H1 (cell line): ENCODE data around the gene H2BK1. TPM values are rescaled to one million over a fixed set of nuclear protein-coding genes. Genes with fewer than 3 reads are reported as not detected.
A peak's percentile ranks its signal among the peaks of the same experiment; 100 is the strongest.

ENCODE experiments used
- CTCF ChIA-PET: fragments of 300-600 bp; sonication (Branson Sonifier 250); formaldehyde crosslinking; loops from one replicate; lab custom pipeline; 2021; ENCODE audit not compliant: partially characterized antibody; lab: Charles Lee
- POLR2A ChIA-PET: fragments of 300-600 bp; sonication (Branson Sonifier 250); formaldehyde crosslinking; loops from one replicate; lab custom pipeline; 2021; ENCODE audit warnings: inconsistent platforms; ENCODE audit not compliant: partially characterized antibody; lab: Charles Lee
- DNase-seq, 2 experiments: peaks; one replicate each; pipeline versions ENCODE4 v3.0.0 to v3.0.0-alpha.2; 2010 to 2022; ENCODE audit warnings: low spot score in 2 of 2, low read depth in 1 of 2, mixed read lengths in 1 of 2
- FAIRE-seq: peaks from 2 replicates; lab custom pipeline; 2011; peaks lifted over from hg19 to GRCh38; lab: Jason Lieb, UNC
- H2AFZ ChIP-seq: 2 replicates; pipeline ENCODE4 v1.8.1; 2012; ENCODE audit warnings: low read length, inconsistent platforms
- H2AK5ac ChIP-seq: 2 replicates; pipeline ENCODE4 v1.6.1; 2013; ENCODE audit warnings: low read depth, low read length
- H2BK120ac ChIP-seq: replicated peaks from 2 replicates; pipeline ENCODE3; 2013; ENCODE audit warnings: low read depth, low read length, inconsistent platforms
- H2BK12ac ChIP-seq: 2 replicates; pipeline ENCODE4 v1.6.1; 2013; ENCODE audit warnings: low read depth, low read length
- H2BK15ac ChIP-seq: 2 replicates; pipeline ENCODE4 v1.6.1; 2013; ENCODE audit warnings: low read length
- H2BK20ac ChIP-seq: 2 replicates; pipeline ENCODE4 v1.6.1; 2013; ENCODE audit warnings: low read length
- H2BK5ac ChIP-seq: 2 replicates; pipeline ENCODE4 v1.6.1; 2013; ENCODE audit warnings: low read depth, low read length
- H3K14ac ChIP-seq: 2 replicates; pipeline ENCODE4 v1.6.1; 2013; ENCODE audit warnings: inconsistent platforms; ENCODE audit not compliant: insufficient read length
- H3K18ac ChIP-seq: 2 replicates; pipeline ENCODE4 v1.6.1; 2013; ENCODE audit warnings: low read length; ENCODE audit errors: extremely low read depth
- H3K23ac ChIP-seq: 2 replicates; pipeline ENCODE4 v1.6.1; 2013; ENCODE audit warnings: inconsistent platforms; ENCODE audit not compliant: insufficient read length
- H3K23me2 ChIP-seq: 2 replicates; pipeline ENCODE4 v1.6.1; 2013; ENCODE audit warnings: low read depth, low read length
- H3K27ac ChIP-seq: 2 replicates; pipeline ENCODE4 v1.6.1; 2011; ENCODE audit warnings: low read depth, low read length, inconsistent platforms
- H3K27me3 ChIP-seq, 4 experiments: replicated peaks in 1 of 4; 1 replicate in 1 of 4; 2 replicates in 3 of 4; pipeline versions ENCODE4 v1.6.1 to v1.8.1; 2011 to 2013; ENCODE audit warnings: low read length in 3 of 4, mild to moderate bottlenecking in 3 of 4, inconsistent platforms in 2 of 4, mixed read lengths in 2 of 4, moderate library complexity in 1 of 4; ENCODE audit not compliant: control insufficient read depth in 3 of 4, insufficient read depth in 3 of 4; ENCODE audit errors: extremely low read depth in 1 of 4
- H3K36me3 ChIP-seq, 4 experiments: 2 replicates each; pipeline versions ENCODE4 v1.6.1 to v1.8.1; 2011 to 2013; ENCODE audit warnings: mild to moderate bottlenecking in 4 of 4, low read length in 3 of 4, moderate library complexity in 2 of 4, control low read depth in 1 of 4, inconsistent platforms in 1 of 4; ENCODE audit not compliant: insufficient read depth in 4 of 4, control insufficient read depth in 2 of 4
- H3K4ac ChIP-seq: replicated peaks from 2 replicates; pipeline ENCODE3; 2013; ENCODE audit warnings: low read length, low read depth, mixed read lengths, inconsistent platforms; ENCODE audit not compliant: insufficient read length
- H3K4me1 ChIP-seq, 4 experiments: replicated peaks in 1 of 4; 1 replicate in 1 of 4; 2 replicates in 3 of 4; pipeline versions ENCODE4 v1.6.1 to v1.8.1; 2011 to 2013; ENCODE audit warnings: low read length in 3 of 4, inconsistent platforms in 2 of 4, mixed read lengths in 1 of 4; ENCODE audit not compliant: insufficient read depth in 4 of 4, control insufficient read depth in 3 of 4
- H3K4me2 ChIP-seq, 2 experiments: 2 replicates each; pipeline versions ENCODE4 v1.6.1 to v1.8.1; 2011 to 2013; ENCODE audit warnings: low read depth in 2 of 2, low read length in 2 of 2, control low read depth in 1 of 2, inconsistent platforms in 1 of 2, mild to moderate bottlenecking in 1 of 2; ENCODE audit not compliant: insufficient read depth in 1 of 2
- H3K4me3 ChIP-seq, 4 experiments: fragments of 200-600, 300-600 bp in 1 of 4; sonication (generic), shearing (Covaris generic), sonication (Bioruptor Twin) in 1 of 4; 2 replicates each; pipeline versions ENCODE4 v1.5.1 to v1.8.1; 2011 to 2016; ENCODE audit warnings: low read length in 4 of 4, low read depth in 3 of 4, control low read depth in 2 of 4, inconsistent platforms in 2 of 4, mild to moderate bottlenecking in 2 of 4, mixed read lengths in 1 of 4, moderate library complexity in 1 of 4; ENCODE audit not compliant: insufficient read depth in 2 of 4; ENCODE audit errors: extremely low read depth in 1 of 4
- H3K56ac ChIP-seq: replicated peaks from 2 replicates; pipeline ENCODE3; 2013; ENCODE audit warnings: low read depth, mild to moderate bottlenecking, mixed read lengths, low read length, inconsistent platforms; ENCODE audit not compliant: insufficient read length
- H3K79me1 ChIP-seq: 2 replicates; pipeline ENCODE4 v1.6.1; 2013; ENCODE audit warnings: low read depth, low read length, control low read depth
- H3K79me2 ChIP-seq, 2 experiments: 2 replicates each; pipeline versions ENCODE4 v1.6.1 to v1.8.1; 2012 to 2013; ENCODE audit warnings: low read length in 2 of 2, mild to moderate bottlenecking in 2 of 2, inconsistent platforms in 1 of 2; ENCODE audit not compliant: insufficient read depth in 2 of 2, control insufficient read depth in 1 of 2
- H3K9ac ChIP-seq, 4 experiments: replicated peaks in 1 of 4; 1 replicate in 1 of 4; 2 replicates in 3 of 4; pipeline versions ENCODE4 v1.6.1 to v1.8.1; 2011 to 2013; ENCODE audit warnings: low read depth in 3 of 4, low read length in 3 of 4, control low read depth in 2 of 4, mild to moderate bottlenecking in 2 of 4, moderate library complexity in 2 of 4, inconsistent platforms in 1 of 4; ENCODE audit errors: extremely low read depth in 1 of 4
- H3K9me3 ChIP-seq, 2 experiments: 2 replicates each; pipeline versions ENCODE4 v1.6.1 to v1.8.1; 2012 to 2013; ENCODE audit warnings: mild to moderate bottlenecking in 2 of 2, moderate library complexity in 2 of 2, control low read depth in 1 of 2, inconsistent platforms in 1 of 2, low read depth in 1 of 2, low read length in 1 of 2, mixed read lengths in 1 of 2; ENCODE audit not compliant: insufficient read depth in 2 of 2
- H4K20me1 ChIP-seq, 2 experiments: replicated peaks in 1 of 2; 2 replicates each; pipeline versions ENCODE3 to v1.8.1; 2011 to 2013; ENCODE audit warnings: inconsistent platforms in 2 of 2, low read length in 2 of 2, mild to moderate bottlenecking in 1 of 2; ENCODE audit not compliant: insufficient read depth in 2 of 2, control insufficient read depth in 1 of 2
- H4K5ac ChIP-seq: 2 replicates; pipeline ENCODE4 v1.6.1; 2013; ENCODE audit warnings: low read length, low read depth, mixed read lengths, inconsistent platforms; ENCODE audit not compliant: insufficient read length
- H4K8ac ChIP-seq: 2 replicates; pipeline ENCODE4 v1.8.0; 2013; ENCODE audit warnings: mild to moderate bottlenecking, moderate library complexity, low read length, inconsistent platforms; ENCODE audit not compliant: insufficient read depth; ENCODE audit errors: extremely low read depth
- H4K91ac ChIP-seq: replicated peaks from 2 replicates; pipeline ENCODE3; 2013; ENCODE audit warnings: low read length, mixed read lengths, inconsistent platforms; ENCODE audit not compliant: insufficient read length
- BACH1 ChIP-seq: IDR thresholded peaks from 2 replicates; pipeline ENCODE4 v1.6.1; 2012; ENCODE audit warnings: low read length, improper control_type of control experiment
- EP300 ChIP-seq, 2 experiments: IDR thresholded peaks; 1 replicate in 1 of 2; 2 replicates in 1 of 2; pipeline ENCODE4 v1.6.1; 2011 to 2012; ENCODE audit warnings: low read depth in 2 of 2, low read length in 2 of 2, mild to moderate bottlenecking in 2 of 2, borderline replicate concordance in 1 of 2, inconsistent platforms in 1 of 2, moderate library complexity in 1 of 2
- JUND ChIP-seq: IDR thresholded peaks from 2 replicates; pipeline ENCODE4 v1.6.1; 2011; ENCODE audit warnings: mild to moderate bottlenecking, improper control_type of control experiment, low read length
- KDM1A ChIP-seq: fragments of 200-600, 300-600 bp; sonication (generic); IDR thresholded peaks from 2 replicates; pipeline ENCODE4 v1.7.1; 2016; ENCODE audit warnings: mild to moderate bottlenecking, low read length, borderline replicate concordance
- KDM5A ChIP-seq: fragments of 200-600 bp; IDR thresholded peaks from 2 replicates; pipeline ENCODE4 v1.7.1; 2012; ENCODE audit warnings: mild to moderate bottlenecking, low read length, inconsistent platforms, mixed read lengths
- NRF1 ChIP-seq: IDR thresholded peaks from 2 replicates; pipeline ENCODE4 v1.6.1; 2011; ENCODE audit warnings: mild to moderate bottlenecking, low read depth, low read length, improper control_type of control experiment
- RBBP5 ChIP-seq: IDR thresholded peaks from 2 replicates; pipeline ENCODE4 v1.7.1; 2012; ENCODE audit warnings: low read depth, mild to moderate bottlenecking, inconsistent platforms, low read length, moderate library complexity, borderline replicate concordance
- SIX5 ChIP-seq: IDR thresholded peaks from 2 replicates; pipeline ENCODE4 v1.6.1; 2011; ENCODE audit warnings: mild to moderate bottlenecking, low read depth, low read length
- TAF7 ChIP-seq: optimal IDR thresholded peaks from 2 replicates; pipeline ENCODE3; 2011; ENCODE audit warnings: low read depth, mild to moderate bottlenecking, inconsistent platforms, low read length, moderate library complexity, borderline replicate concordance
- TCF12 ChIP-seq: IDR thresholded peaks from 2 replicates; pipeline ENCODE4 v1.6.1; 2011; ENCODE audit warnings: low read depth, mild to moderate bottlenecking, low read length
- YY1 ChIP-seq: IDR thresholded peaks from 2 replicates; pipeline ENCODE4 v1.6.1; 2011; ENCODE audit warnings: low read depth, mild to moderate bottlenecking, low read length
- WGBS, 2 experiments: shearing (Covaris generic) in 1 of 2; methylation state at CpG; one replicate each; pipeline versions ENCODE4 v1.1.6 to v1.1.7; 2013 to 2015; ENCODE audit warnings: low lambda C conversion rate in 2 of 2, mixed read lengths in 2 of 2, inconsistent platforms in 1 of 2, low coverage in 1 of 2, missing lambda C conversion rate in 1 of 2; ENCODE audit not compliant: insufficient replicate concordance in 2 of 2, insufficient coverage in 1 of 2, insufficient read length in 1 of 2; ENCODE audit errors: extremely low coverage in 1 of 2, missing lambda C conversion rate in 1 of 2; 5-methylcytosine and 5-hydroxymethylcytosine counted together
- polyA plus RNA-seq, 7 experiments: library from polyadenylated mRNA; depleted of rRNA in 3 of 7; stranded (reverse) in 5 of 7; unstranded in 2 of 7; fragments of >200 nt in 5 of 7; fragments of 200-250 nt in 2 of 7; gene quantifications; 1 replicate in 5 of 7; 2 replicates in 1 of 7; 4 replicates in 1 of 7; pipeline versions ENCODE4 v1.2.1 to v1.2.3, GENCODE V29; 2011 to 2013; ENCODE audit warnings: missing spikeins in 2 of 7, mixed read lengths in 2 of 7
- total RNA-seq: library from RNA; stranded (reverse); fragmentation: NEBNext Ultra II Directional; extraction: Animal tissue kit (Norgen Biotek cat#: 25700); gene quantifications from 2 replicates; pipeline ENCODE4 v1.2.1, GENCODE V29; 2021

H2BK1 gene
- total and polyA plus RNA-seq, 2 of the 8 experiments (the other 6 are each of a cell fraction or from before 2014, with no cell fraction given): not detected

GRCh38 chr7:151232917-151233701 is 22.8 kb upstream of the H2BK1 start:
- Histone ChIP-seq H4K8ac (peak overlapping the region; percentile 45), H3K4me2 (peak overlapping the region; percentile 75 to 94), H2BK15ac (no peak overlapping the region), H3K9ac (peak overlapping the region; percentile 53 to 70 (median 61)), H4K5ac (no peak overlapping the region), H3K4me1 (peaks cover 4 to 7% (median 6%) of the 10 kb centered on the region in 4 experiments; a peak in 5 of 7 replicates), H3K4ac (peak overlapping the region; percentile 28), H3K56ac (peak overlapping the region; percentile 63), H4K20me1 (peaks cover 0 to 14% of the 10 kb centered on the region in 2 experiments), H3K14ac (no peak overlapping the region), H2BK20ac (no peak overlapping the region), H2AFZ (no peak overlapping the region; the same call in 1 of the 2 replicates), H3K36me3 (peaks cover 8 to 24% (median 11%) of the 10 kb centered on the region in 4 experiments; a peak in 7 of 8 replicates), H3K18ac (no peak overlapping the region; the same call in 1 of the 2 replicates), H2BK12ac (no peak overlapping the region), H2BK120ac (no peak overlapping the region), H3K79me1 (peaks cover 11% of the 10 kb centered on the region), H3K27ac (no peak overlapping the region; the same call in 1 of the 2 replicates), H2BK5ac (no peak overlapping the region; the same call in 1 of the 2 replicates), H3K23me2 (peaks cover 13% of the 10 kb centered on the region), H2AK5ac (peak overlapping the region; percentile 53; the same call in 1 of the 2 replicates), H3K4me3 (peak overlapping the region; percentile 72 to 96 (median 90)), H3K79me2 (peaks cover 4 to 23% of the 10 kb centered on the region in 2 experiments; a peak in 3 of 4 replicates), H3K9me3 (no peaks in the 10 kb centered on the region), H3K27me3 (no peaks in the 10 kb centered on the region), H3K23ac (no peak overlapping the region), H4K91ac (no peak overlapping the region)
- FAIRE-seq (no peak), DNase-seq (no peak)
- ChIA-PET POLR2A (interaction anchor here (0.5 to 2.9 kb wide), 5 partner anchors 9 to 83 kb away, joined by 3 to 16 read pairs (median 4); no protein-coding TSS in a partner anchor), CTCF (interaction anchor here (0.7 to 6.8 kb wide), 5 partner anchors 11 to 167 kb away, joined by 3 to 71 read pairs (median 3); no protein-coding TSS in a partner anchor)
- WGBS, 2 experiments: 25% methylated on average over 33 of the region's 36 CpGs; no CpG with 5 or more reads in 1 of the 2 experiments
- TF ChIP-seq EP300 (IDR thresholded peaks at IDR 0.05; ENCODE audit: borderline replicate concordance in 1 of 2, low read depth in 2 of 2, low read length in 2 of 2) (no peak), JUND (no peak), TAF7 (no peak), KDM1A (no peak), NRF1 (no peak), KDM5A (no peak), TCF12 (no peak), RBBP5 (0 out of 2 replicates have a peak, but pooled peaks have one; percentile 3), YY1 (peak; percentile 69; the same call in 1 of the 2 replicates), BACH1 (peak; percentile 36; the same call in 1 of the 2 replicates), SIX5 (no peak)
